Skeletal muscle satellite cell (primary cell): ENCODE data around the gene PTPRD.

Source experiments
- H3K27me3 ChIP-seq: 2 replicates; pipeline ENCODE4 v1.7.0; 2013; ENCODE audit warnings: low read length; ENCODE audit not compliant: control insufficient read depth, insufficient read depth
- H3K36me3 ChIP-seq: 2 replicates; pipeline ENCODE4 v1.7.0; 2013; ENCODE audit warnings: mild to moderate bottlenecking, control low read depth, low read length; ENCODE audit not compliant: insufficient read depth
- H3K4me1 ChIP-seq: 2 replicates; pipeline ENCODE4 v1.7.0; 2013; ENCODE audit warnings: low read length; ENCODE audit not compliant: control insufficient read depth, insufficient read depth
- H3K4me2 ChIP-seq: 2 replicates; pipeline ENCODE4 v1.7.0; 2013; ENCODE audit warnings: mild to moderate bottlenecking, low read length
- H3K4me3 ChIP-seq: 2 replicates; pipeline ENCODE4 v1.7.0; 2013; ENCODE audit warnings: low read length
- H3K9ac ChIP-seq: 2 replicates; pipeline ENCODE4 v1.7.0; 2013; ENCODE audit warnings: mild to moderate bottlenecking, low read depth, low read length, moderate library complexity
- H3K9me3 ChIP-seq: replicated peaks from 2 replicates; pipeline ENCODE4 v1.7.0; 2013; ENCODE audit warnings: mild to moderate bottlenecking, control low read depth, low read length

PTPRD gene

GRCh38 chr9:8637626-8638025 is 1975.2 kb downstream of the PTPRD start:
- Histone ChIP-seq H3K36me3 (no peaks in the 10 kb centered on the region), H3K4me2 (no peak overlapping the region), H3K27me3 (no peaks in the 10 kb centered on the region), H3K4me1 (no peaks in the 10 kb centered on the region), H3K9ac (no peak overlapping the region), H3K4me3 (no peak overlapping the region), H3K9me3 (no peaks in the 10 kb centered on the region)

- Histone ChIP-seq H3K9ac (no peak overlapping the region), H3K4me2 (no peak overlapping the region), H3K27me3 (no peaks in the 10 kb centered on the region), H3K4me1 (no peaks in the 10 kb centered on the region), H3K36me3 (no peaks in the 10 kb centered on the region), H3K4me3 (no peak overlapping the region), H3K9me3 (no peaks in the 10 kb centered on the region)
Measured at GRCh38 chr9:8633784-8634183, 1979.0 kb downstream of the PTPRD start.

GRCh38 chr9:8632493-8632892 is 1980.3 kb downstream of the PTPRD start:
- Histone ChIP-seq H3K27me3 (no peaks in the 10 kb centered on the region), H3K4me1 (no peaks in the 10 kb centered on the region), H3K4me2 (no peak overlapping the region), H3K9ac (no peak overlapping the region), H3K9me3 (no peaks in the 10 kb centered on the region), H3K4me3 (no peak overlapping the region), H3K36me3 (no peaks in the 10 kb centered on the region)

- Histone ChIP-seq H3K27me3 (no peaks in the 10 kb centered on the region), H3K4me3 (no peak overlapping the region), H3K9me3 (no peaks in the 10 kb centered on the region), H3K4me2 (no peak overlapping the region), H3K9ac (no peak overlapping the region), H3K4me1 (no peaks in the 10 kb centered on the region), H3K36me3 (no peaks in the 10 kb centered on the region)
Measured at GRCh38 chr9:8628791-8629190, 1984.0 kb downstream of the PTPRD start.

- H3K4me3 ChIP-seq = no peak overlapping the region
- no peaks in the 10 kb centered on the region for H3K4me1 ChIP-seq
- no peak overlapping the region for H3K4me2 ChIP-seq
- no peaks in the 10 kb centered on the region for H3K27me3 ChIP-seq
- H3K9ac ChIP-seq = no peak overlapping the region
- H3K9me3 ChIP-seq = no peaks in the 10 kb centered on the region
- no peaks in the 10 kb centered on the region for H3K36me3 ChIP-seq
Measured at GRCh38 chr9:8627976-8628679, 1984.7 kb downstream of the PTPRD start.

GRCh38 chr9:8622871-8623270 is 1989.9 kb downstream of the PTPRD start:
- Histone ChIP-seq H3K9me3 (no peaks in the 10 kb centered on the region), H3K4me1 (no peaks in the 10 kb centered on the region), H3K4me3 (no peak overlapping the region), H3K36me3 (no peaks in the 10 kb centered on the region), H3K9ac (no peak overlapping the region), H3K4me2 (no peak overlapping the region), H3K27me3 (no peaks in the 10 kb centered on the region)

GRCh38 chr9:8622222-8622802 is 1990.5 kb downstream of the PTPRD start:
- Histone ChIP-seq H3K27me3 (no peaks in the 10 kb centered on the region), H3K36me3 (no peaks in the 10 kb centered on the region), H3K4me2 (no peak overlapping the region), H3K9me3 (no peaks in the 10 kb centered on the region), H3K4me3 (no peak overlapping the region), H3K9ac (no peak overlapping the region), H3K4me1 (no peaks in the 10 kb centered on the region)

GRCh38 chr9:8621416-8621815 is 1991.4 kb downstream of the PTPRD start:
- Histone ChIP-seq H3K27me3 (no peaks in the 10 kb centered on the region), H3K36me3 (no peaks in the 10 kb centered on the region), H3K9me3 (no peaks in the 10 kb centered on the region), H3K4me3 (no peak overlapping the region), H3K4me2 (no peak overlapping the region), H3K4me1 (no peaks in the 10 kb centered on the region), H3K9ac (no peak overlapping the region)

- Histone ChIP-seq H3K9me3 (no peaks in the 10 kb centered on the region), H3K4me2 (no peak overlapping the region), H3K4me1 (no peaks in the 10 kb centered on the region), H3K9ac (no peak overlapping the region), H3K27me3 (no peaks in the 10 kb centered on the region), H3K36me3 (no peaks in the 10 kb centered on the region), H3K4me3 (no peak overlapping the region)
Measured at GRCh38 chr9:8616414-8616813, 1996.4 kb downstream of the PTPRD start.

GRCh38 chr9:8614926-8615440 is 1997.8 kb downstream of the PTPRD start:
- Histone ChIP-seq H3K36me3 (no peaks in the 10 kb centered on the region), H3K4me1 (no peaks in the 10 kb centered on the region), H3K9me3 (no peaks in the 10 kb centered on the region), H3K9ac (no peak overlapping the region), H3K4me2 (no peak overlapping the region), H3K4me3 (no peak overlapping the region), H3K27me3 (no peaks in the 10 kb centered on the region)

- H3K9me3 ChIP-seq = no peaks in the 10 kb centered on the region
- H3K4me1 ChIP-seq = no peaks in the 10 kb centered on the region
- no peaks in the 10 kb centered on the region for H3K27me3 ChIP-seq
- no peak overlapping the region for H3K4me2 ChIP-seq
- H3K9ac ChIP-seq = no peak overlapping the region
- no peak overlapping the region for H3K4me3 ChIP-seq
- no peaks in the 10 kb centered on the region for H3K36me3 ChIP-seq
Measured at GRCh38 chr9:8613346-8613825, 1999.4 kb downstream of the PTPRD start.

- Histone ChIP-seq H3K9ac (no peak overlapping the region), H3K4me1 (no peaks in the 10 kb centered on the region), H3K4me2 (no peak overlapping the region), H3K9me3 (no peaks in the 10 kb centered on the region), H3K4me3 (no peak overlapping the region), H3K36me3 (no peaks in the 10 kb centered on the region), H3K27me3 (no peaks in the 10 kb centered on the region)
Measured at GRCh38 chr9:8611153-8611552, 2001.6 kb downstream of the PTPRD start.
